Glomerular visceral epithelial cell (primary cell): Measurements from ENCODE around the gene ANXA4.
"Not testable (repeated sequence)": the region's sequence is repeated elsewhere in the genome, so short reads cannot be mapped to it uniquely, and the experiment has no call there.

Source experiments
- DNase-seq: peaks from one replicate; pipeline ENCODE4 v3.0.0-alpha.2; 2016; ENCODE audit errors: extremely low spot score

The ANXA4 gene

DNA sequence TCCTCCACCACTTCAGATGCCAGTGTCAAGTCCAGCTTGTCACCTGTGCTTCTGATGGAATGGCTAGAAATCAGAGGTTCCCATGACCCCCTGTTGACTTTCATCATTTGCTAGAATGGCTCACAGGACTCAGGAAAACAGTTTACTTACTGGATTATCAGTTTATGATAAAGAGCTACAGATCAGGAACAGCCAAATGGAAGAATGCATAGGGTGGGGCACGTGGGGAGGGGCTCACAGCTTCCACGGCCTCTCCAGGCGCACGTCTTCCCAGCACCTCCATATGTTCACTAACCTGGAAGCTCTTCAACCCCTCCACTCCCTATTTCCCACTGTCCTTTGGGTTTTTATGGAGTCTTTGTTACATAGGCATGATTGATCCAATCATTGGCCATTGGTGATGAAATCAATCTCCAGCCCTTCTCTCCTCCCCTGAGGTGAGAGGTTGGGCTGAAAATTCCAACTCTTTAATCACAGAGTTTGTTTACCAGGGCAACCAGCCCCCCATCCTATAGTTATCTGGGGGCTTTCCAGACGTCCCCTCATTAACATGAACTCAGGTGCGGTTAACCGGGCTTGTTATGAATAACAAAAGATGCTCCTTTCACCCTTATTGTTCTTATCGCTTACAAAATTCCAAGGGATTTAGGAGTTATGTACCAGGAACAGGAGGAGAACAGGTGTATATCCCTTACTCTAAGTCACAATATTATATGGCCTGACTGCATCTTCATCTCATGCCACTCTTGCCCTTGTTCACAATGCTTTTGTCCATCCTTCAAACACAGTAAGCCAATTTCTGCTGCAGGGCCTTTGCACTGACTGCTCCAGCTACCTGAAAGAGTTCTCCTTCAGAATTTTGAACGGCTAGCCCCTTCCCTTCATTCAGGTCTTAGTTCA, 35.2 kb downstream of the ANXA4 start:
- DNase-seq: no peak

DNA sequence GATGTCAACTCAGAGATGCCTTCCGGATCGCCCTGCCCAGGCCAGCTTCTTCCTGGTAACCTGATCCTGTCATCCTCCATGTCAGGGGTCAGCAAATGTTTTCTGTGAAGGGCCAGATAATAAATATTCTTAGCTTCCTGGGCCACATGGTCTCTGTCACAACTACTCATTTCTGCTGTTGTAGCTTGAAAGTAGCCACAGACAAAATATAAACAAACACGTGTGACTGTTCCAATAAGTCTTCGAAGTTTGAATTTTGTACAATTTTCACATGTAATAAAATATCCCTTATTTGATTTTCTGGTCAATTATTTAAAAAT, 35.8 kb downstream of the ANXA4 start:
- no peak for DNase-seq

DNA sequence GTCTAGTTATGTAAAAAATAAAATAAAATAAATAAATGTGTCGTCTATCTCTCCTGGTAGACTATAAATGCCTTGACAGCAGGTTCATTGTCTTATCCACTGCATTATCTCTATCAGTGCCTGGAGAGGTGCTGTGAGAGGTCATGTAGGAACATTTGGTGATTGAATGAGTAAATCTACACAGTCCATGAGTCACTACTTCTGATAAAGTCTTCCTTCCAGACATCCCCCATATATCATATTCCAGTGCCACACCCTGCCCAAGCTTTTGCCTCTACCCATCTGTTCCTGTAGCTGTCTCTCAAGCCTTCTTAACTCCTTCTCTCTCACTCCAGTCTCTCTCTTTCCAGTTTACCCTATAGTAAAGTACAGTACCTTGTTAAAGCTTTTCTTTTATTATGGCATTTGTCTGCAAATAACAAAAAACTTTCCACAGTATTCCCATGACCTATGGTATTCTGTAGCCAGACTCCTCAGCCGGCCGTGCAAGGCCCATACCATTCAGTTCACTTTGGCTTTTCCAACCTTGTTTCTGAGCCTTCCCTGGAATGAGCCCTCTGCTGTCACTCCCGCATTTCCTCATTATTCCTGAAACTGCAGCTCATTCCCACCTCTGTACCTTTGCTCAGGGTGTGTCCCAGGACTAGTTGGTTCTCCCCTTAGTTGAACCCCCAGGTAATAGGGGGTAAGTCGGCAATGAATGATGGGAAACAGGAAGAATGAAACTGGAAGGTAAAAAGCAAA, 37.5 kb downstream of the ANXA4 start:
- DNase-seq: no peak

DNA sequence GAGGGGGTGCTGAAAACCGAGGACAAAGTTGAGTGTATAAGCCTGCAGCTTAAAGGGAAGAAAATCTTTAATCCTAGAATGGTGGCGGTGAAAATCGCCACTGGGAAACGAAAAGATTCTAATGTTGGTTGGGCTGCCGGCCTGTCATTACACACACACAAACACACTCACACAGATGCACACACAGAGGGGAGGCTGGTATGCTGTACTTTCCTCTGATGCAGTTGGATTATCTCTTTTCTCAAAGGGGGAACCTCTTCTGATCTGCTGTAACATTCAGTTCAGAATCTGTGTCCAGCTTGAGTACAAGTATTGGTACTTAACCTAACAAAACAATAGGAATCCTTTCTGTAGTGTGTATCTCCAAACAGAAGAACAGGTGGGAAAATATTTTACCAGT, 39.0 kb downstream of the ANXA4 start:
- DNase-seq: no peak

DNA sequence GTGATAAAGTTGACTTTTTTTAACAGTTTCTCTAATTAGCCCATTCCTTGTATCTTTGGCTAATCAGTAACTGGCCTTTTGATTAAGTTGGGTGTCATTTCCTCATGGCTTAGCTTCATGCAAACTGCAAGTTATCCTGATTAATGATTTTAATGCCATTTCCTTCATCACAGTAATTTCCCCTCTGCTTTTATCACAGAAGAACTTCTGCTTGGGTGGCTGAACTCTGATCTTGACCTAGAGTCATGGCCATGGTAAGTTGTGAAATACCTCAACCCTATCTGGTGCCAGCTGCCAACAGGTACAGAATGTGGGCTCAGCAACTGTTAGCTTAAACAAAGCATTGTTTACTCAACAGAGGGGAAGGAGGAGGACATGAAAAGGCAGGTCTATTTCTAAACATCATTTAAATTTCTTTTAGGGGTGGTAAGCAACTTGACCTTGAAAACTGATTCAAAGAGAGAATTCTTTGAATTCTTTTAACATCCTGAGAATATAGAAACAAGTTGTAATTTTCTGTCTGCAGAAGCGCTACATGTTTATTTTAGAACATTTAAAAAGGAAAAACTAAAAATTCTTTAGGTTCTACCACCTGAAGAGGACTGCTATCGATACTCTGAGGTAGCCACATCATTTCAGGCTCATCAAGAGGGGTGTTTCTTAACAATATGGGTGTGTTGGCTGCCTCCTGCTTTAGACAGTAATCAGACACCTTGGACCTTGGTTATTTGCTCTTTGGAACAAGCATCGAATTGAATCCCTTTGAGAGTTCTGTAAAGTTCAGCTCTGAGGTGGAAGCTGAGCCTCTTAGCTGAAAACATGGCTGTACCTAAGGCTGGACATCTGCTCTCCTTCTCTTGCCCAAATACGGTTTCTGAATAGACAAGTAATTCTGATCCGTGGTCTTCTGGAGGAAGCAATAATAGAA, 39.7 kb downstream of the ANXA4 start:
- DNase-seq: no peak

DNA sequence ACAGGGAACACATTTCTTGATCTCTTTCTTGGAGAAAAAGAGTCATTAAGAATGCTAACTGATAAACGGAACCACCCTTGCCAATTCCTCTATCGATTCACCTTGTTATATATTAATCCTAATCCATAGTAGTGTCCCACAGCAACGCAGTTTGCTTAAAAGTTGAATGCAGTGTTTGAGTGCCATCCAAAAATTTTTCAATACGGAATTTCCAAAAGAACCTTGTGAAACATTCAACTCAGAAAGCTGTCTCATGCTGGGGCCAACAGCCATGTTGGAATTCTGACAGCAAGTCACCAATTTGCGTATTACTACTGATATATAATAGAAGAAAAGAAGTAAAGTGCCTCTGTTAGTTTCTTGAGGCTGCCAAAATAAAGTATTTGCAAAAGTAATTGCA, 42.3 kb downstream of the ANXA4 start:
- no peak for DNase-seq

DNA sequence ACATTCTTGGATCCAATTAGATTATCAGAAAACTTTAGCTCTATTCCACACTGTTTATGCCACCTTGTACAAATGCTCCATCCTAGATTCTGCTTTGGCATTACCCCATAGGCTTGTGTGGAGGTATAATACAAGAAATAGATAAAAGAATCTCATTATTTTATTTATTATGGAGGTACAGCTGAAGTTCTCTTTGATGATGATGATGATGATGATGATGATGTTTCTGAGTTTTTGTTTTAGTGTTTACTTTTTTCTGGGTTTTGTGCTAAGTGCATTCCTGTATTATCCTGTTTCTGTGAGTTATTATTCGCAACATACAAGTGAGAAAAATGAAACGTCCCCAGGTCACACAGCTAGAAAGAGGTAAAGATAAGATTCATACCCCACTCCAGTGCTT, 43.4 kb downstream of the ANXA4 start:
- DNase-seq: no peak

DNA sequence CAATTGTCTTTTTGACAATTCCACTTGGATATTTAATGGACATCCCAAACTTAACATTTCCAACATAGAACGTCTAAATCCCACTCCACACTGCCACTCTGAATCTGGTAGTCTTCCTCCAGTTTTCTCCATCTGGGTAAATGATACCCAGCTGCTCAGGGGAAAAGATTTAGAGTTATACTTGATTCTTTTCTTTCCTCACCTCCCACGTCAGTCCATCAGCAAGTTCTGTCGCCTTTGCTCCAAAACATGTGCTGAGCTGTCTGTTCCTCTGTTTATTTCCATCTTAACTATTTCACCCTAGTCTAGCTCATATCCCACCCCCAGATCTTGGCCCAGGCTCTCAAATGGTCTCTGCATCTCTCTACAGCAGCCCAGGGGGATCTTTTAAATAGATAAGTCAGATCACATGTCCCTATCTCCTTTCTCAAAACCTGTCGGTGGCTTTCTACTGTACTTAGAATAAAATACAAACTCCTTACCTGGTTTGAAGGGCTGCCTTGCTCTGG, 44.2 kb downstream of the ANXA4 start:
- no peak for DNase-seq

DNA sequence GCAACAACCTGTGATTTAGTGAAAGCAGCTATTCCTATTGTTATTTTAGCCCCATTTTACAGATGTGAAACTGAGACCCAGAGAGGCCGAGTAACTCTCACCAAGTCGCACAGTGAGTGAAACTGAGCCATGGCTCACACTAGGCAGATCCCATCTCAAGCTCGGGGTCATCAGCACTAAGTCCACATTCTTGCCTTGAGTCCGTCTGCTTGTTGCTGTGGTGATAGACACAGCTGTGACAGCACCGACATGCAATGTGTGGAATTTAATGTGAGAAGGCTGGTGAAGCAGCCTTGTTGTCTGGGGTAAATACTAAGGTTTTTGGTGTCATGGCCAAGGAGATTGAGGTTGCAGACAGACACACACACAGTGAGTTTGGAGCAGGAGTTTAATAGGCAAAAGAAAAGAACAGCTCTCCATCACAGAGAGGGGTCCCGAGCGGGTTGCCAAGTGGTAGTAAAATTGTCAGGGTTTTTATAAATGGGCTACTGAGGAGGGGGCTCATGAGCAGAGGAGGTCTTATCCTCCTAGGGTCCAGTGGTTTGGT, 47.3 kb downstream of the ANXA4 start:
- peak; percentile 83 for DNase-seq

DNA sequence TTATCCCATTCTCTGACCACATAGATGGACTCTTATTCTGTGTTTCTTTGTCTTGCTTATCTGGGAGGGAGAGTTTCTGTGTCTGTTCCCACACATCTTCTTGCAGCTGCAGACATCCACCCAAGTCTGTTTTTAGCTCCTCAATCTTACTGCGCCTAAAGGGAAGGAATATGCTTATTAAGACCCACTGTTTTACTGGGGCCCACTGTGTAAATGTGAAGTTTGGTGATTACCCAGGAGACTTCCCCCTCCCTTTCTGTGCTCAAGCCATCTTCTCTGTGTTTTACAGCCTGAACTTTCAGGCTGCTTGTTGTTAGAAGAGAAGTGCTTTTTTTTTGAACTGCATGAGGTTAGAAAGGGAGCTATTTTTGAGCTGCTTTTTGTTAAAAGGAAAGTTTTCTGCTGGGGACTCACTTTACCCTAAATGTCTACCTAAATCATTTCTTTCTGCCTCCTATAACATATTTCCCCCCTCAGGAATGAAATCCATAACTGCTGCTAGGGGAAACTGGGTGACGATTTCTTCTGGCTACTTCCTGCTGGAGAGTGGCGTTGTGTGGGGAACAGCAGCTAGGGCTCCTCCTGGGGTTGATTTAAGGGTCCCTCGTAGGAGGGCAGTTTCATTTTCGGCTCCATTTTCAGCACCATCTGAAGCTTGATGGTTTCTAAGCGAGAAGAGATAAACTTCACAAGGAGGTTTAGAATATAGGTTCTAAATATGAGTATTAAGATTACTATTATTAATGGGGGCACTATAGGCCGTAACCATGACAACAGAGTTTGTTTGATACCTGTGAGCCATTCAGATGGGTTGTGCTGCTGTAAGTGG, 48.1 kb downstream of the ANXA4 start:
- no peak for DNase-seq

DNA sequence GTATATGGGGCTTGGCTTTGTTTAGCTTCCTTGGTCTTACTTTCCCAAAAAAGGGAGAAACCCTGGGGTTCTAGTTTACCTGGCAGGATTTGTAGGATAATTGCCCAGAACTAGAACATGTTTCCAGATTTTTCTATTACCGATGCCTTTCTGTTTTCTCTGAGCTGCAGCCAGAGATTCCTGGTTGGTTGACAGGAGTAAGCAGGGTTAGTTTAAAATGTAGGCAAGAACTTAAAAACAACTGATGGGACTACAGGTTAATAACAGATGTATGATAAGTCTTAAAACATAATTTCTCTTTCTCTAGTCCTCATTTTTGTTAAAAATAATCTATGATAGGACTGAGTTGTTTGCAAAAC, 48.6 kb downstream of the ANXA4 start:
- no peak for DNase-seq

DNA sequence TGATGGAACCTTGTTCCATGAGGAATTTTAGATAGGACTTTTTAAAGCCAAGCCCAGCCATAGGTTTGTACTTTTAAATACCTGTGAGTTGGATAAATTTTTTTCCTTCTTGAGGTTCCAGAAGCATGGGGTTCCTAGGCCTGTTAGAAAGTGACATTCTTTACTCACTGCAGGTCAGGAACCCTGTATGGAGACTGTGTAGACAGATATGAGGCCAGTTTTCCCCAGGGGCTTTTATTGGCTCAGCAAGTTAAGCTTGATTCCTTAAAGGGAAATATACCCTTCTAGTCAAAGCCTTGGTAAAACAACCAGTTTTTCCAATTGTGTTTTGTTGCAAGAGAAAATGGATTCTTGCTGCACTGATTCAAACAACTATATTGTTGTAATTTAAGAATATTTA, 49.1 kb downstream of the ANXA4 start:
- DNase-seq: no peak

DNA sequence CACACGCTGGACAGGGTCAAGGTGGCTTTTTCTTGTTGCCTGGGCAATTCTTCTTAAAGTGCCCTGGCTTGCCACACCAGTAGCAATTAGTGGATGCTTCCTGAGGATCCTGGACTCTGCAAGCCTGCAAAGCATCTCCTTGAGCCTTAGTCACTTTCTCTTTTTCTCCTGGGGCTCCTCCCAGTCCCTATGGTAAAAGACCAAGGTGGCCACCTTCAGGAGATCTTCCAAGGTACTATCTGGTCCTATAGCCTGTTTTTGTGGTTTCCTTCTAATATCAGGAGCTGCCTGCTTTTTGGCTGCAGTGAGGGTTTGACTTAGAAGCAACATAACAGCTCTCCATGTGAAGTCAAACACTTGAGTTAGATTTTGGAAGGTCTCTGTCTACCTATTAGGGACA, 54.2 kb downstream of the ANXA4 start:
- DNase-seq: no peak

DNA sequence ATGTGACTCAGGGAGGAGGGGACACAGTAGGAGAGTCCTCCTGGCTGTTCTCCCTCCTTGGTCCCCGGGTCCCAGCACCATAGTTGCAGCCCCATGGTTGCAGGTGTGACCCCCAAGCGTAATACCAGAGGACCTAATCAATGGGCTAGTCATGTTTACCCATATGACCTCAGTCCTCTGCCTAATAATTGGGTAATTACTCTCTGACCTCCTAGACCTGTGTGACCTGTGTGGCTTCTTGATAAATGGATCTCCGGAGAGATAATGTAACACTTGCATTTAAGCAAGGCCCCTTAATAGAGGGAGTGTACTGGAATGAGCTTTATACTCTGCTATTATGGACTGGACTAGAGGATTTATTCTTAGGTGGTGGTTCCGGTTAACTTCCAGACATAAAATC, 55.3 kb downstream of the ANXA4 start:
- DNase-seq: no peak

DNA sequence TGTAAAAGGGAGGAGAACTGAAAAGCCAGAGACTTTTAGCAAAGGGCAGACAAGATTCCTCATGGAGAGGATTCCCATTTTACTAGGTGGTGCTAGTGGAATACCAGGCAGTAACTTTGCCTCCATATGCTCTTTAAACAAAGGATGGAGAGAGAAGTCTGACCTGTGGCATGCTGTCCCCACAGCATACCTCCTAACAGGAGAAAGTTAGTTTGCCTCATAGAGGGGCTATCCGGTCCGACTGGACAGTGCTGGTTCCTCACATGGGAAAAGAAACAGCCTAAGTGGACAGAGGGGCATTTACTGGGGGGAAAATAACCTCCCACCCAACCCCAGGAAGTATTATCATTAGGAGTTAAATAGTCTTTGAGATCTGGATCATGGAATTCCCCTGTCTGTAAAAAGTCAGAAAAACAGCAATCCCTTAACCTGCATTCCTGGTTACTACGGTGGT, 55.9 kb downstream of the ANXA4 start:
- DNase-seq: no peak

DNA sequence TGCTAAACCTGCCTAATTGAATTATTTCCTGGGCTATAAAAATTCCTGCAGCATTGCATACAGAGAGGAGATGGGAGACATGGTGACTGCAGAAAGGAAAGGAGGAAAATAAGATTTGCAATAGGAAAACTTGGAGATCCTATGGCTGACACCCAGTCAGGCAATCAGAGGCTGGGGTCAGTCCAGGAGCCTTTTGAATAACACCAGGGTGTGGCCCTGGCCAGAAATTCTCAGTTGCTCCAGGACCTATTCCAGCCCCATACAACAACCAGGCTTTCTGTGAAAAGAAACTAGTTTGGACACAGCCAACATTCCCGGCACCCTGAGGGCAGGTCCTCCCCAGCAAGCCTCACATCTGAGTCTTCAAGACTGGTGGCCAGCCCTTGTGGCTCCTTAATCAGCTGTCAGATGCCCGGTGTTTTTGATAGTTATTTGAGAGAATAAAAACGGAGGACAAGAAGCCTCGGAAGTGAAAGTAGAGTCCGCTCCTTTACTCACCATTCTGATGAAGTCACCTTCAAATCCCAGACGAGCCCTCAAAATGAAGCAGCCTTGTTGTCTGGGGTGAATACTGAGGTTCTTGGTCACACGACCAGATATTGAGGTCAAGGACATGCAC, 56.5 kb downstream of the ANXA4 start:
- peak; percentile 63 for DNase-seq

DNA sequence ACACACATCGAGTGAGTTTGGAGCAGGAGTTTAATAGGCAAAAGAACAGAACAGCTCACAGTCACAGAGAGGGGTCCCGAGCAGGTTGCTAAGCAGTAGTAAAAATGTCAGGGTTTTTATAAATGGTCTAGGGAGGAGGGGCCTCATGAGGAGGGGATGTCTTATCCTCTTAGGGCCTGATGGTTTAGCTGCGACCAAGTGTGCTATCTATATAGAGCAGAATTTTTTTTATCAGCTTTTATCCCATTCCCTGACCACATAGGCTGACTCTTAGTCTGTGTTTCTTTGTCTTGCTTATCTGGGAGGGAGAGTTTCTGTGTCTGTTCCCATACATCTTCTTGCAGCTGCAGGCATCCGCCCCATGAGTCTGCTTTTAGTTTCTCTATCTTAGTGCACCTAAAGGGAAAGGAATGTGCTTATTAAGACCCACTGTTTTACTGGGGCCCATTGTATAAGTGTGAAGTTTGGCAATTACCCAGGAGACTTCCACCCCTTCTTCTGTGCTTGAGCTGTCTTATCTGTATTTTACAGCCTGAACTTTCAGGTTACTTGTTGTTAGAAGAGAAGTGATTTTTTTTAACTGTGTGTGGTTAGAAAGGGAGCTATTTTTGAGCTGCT, 57.1 kb downstream of the ANXA4 start:
- DNase-seq: peak; percentile 77

DNA sequence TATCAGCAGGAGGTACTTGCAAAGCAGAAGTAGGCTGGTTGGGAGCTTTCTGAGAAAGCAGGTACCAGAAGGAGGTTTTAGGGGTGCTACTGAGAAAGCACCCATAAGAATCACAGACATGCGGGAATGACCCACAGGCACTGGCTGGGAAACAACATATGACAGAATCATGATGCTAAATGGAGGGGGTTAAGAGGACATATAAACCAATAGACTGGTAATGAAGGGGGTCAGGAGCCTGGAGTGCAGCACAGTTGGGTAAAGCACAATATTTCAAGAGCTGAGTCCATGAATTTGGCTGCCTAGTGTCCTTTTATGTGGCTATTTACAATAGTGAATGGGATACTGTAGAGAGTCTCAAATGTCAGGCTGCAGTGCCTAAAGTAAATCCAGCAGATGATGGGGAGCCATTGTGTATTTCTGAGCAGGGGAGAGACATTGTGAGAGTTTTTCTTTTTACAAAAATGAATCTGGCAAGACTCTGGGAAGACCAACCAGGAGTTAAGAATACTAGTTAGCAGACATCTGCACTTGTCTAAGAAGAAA, 59.9 kb downstream of the ANXA4 start:
- no peak for DNase-seq

DNA sequence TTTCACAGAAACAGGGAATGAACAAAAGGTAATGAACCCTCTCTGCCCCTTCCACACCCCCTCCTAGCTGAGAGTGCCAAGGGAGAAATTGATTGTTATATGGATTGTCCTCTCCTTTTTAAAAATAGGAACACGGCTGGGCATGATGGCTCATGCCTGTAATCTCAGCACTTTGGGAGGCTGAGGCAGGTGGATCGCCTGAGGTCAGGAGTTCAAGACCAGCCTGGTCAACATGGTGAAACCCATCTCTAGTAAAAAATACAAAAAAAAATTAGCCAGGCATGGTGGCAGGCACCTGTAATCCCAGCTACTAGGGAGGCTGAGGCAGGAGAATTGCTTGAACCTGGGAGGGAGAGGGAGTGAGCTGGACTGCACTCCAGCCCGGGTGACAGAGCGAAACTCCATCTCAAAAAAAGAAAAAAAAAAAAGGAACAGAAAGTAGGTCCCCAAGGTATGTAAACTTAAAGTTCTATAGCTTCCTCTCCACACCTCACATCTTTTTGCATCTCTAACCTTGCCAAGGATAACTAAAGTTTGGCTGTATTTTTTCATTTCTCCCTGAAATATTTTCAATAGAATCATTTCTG, 60.9 kb downstream of the ANXA4 start:
- DNase-seq: not testable (repeated sequence)
